ENCODE results near the gene BRD3.

The BRD3 gene

GRCh38 chr9:134064711-134065110 is 3.1 kb downstream of the BRD3 start:
- Histone ChIP-seq H3K56ac (ENCODE audit: low read length) (no peak overlapping the region), H2BK120ac (ENCODE audit: low read depth, low read length) (no peak overlapping the region), H3K9ac (ENCODE audit: low read length) (no peak overlapping the region), H3K79me2 (ENCODE audit: control insufficient read depth, insufficient read depth, low read length) (peaks cover 72% of the 10 kb centered on the region), H3K4me1 (ENCODE audit: control insufficient read depth, low read depth, low read length) (peaks cover 5% of the 10 kb centered on the region), H3K27me3 (ENCODE audit: insufficient read depth, low read length, poor library complexity) (no peaks in the 10 kb centered on the region), H2AK5ac (ENCODE audit: low read length) (no peak overlapping the region), H3K27ac (ENCODE audit: low read depth, low read length) (no peak overlapping the region), H3K36me3 (ENCODE audit: control insufficient read depth, insufficient read depth, low read length) (no peaks in the 10 kb centered on the region), H3K18ac (ENCODE audit: low read length) (no peak overlapping the region), H2BK5ac (ENCODE audit: low read length) (no peak overlapping the region), H3K79me1 (ENCODE audit: low read length) (peaks cover 24% of the 10 kb centered on the region), H4K5ac (ENCODE audit: low read length) (no peak overlapping the region), H3K4me3 (ENCODE audit: low read length) (no peak overlapping the region), H3K4me2 (ENCODE audit: low read length) (no peak overlapping the region), H2BK15ac (replicated peaks; ENCODE audit: low read depth) (no peak overlapping the region), H3K4ac (ENCODE audit: low read depth, low read length) (no peak overlapping the region), H4K8ac (ENCODE audit: low read depth, low read length) (no peak overlapping the region), H3K23ac (ENCODE audit: low read length) (no peak overlapping the region)
- WGBS (ENCODE audit: extremely low coverage, insufficient coverage, low lambda C conversion rate): no CpG with 5 or more reads among the region's 7 CpGs
- DNase-seq: no peak

- no peak overlapping the region for H3K9ac ChIP-seq (ENCODE audit: low read length)
Measured at GRCh38 chr9:134063571-134064450, 4.0 kb downstream of the BRD3 start.

GRCh38 chr9:134063088-134063570 is 4.7 kb downstream of the BRD3 start:
- no peak overlapping the region for H3K9ac ChIP-seq (ENCODE audit: low read length)
- H2BK5ac ChIP-seq (ENCODE audit: low read length): no peak overlapping the region
- no peak overlapping the region for H2BK15ac ChIP-seq (replicated peaks; ENCODE audit: low read depth)
- H3K27me3 ChIP-seq (ENCODE audit: insufficient read depth, low read length, poor library complexity): no peaks in the 10 kb centered on the region
- peaks cover 85% of the 10 kb centered on the region for H3K79me2 ChIP-seq (ENCODE audit: control insufficient read depth, insufficient read depth, low read length)
- no peak overlapping the region for H3K56ac ChIP-seq (ENCODE audit: low read length)
- no peak overlapping the region for H3K23ac ChIP-seq (ENCODE audit: low read length)
- no peak overlapping the region for H3K27ac ChIP-seq (ENCODE audit: low read depth, low read length)
- no peak overlapping the region for H3K18ac ChIP-seq (ENCODE audit: low read length)
- H3K4me1 ChIP-seq (ENCODE audit: control insufficient read depth, low read depth, low read length): peaks cover 5% of the 10 kb centered on the region
- no peak overlapping the region for H4K8ac ChIP-seq (ENCODE audit: low read depth, low read length)
- H3K4me3 ChIP-seq (ENCODE audit: low read length): no peak overlapping the region
- no peaks in the 10 kb centered on the region for H3K36me3 ChIP-seq (ENCODE audit: control insufficient read depth, insufficient read depth, low read length)
- WGBS (ENCODE audit: extremely low coverage, insufficient coverage, low lambda C conversion rate): no CpG with 5 or more reads among the region's 15 CpGs
- H2BK120ac ChIP-seq (ENCODE audit: low read depth, low read length): no peak overlapping the region
- H3K4ac ChIP-seq (ENCODE audit: low read depth, low read length): no peak overlapping the region
- no peak overlapping the region for H3K4me2 ChIP-seq (ENCODE audit: low read length)
- peaks cover 28% of the 10 kb centered on the region for H3K79me1 ChIP-seq (ENCODE audit: low read length)
- no peak for DNase-seq
- H4K5ac ChIP-seq (ENCODE audit: low read length): no peak overlapping the region
- H2AK5ac ChIP-seq (ENCODE audit: low read length): no peak overlapping the region

More at GRCh38 chr9:134063571-134064450, 4.0 kb downstream of the BRD3 start:
- Histone ChIP-seq H2BK5ac (ENCODE audit: low read length) (no peak overlapping the region), H4K8ac (ENCODE audit: low read depth, low read length) (no peak overlapping the region), H3K4me2 (ENCODE audit: low read length) (no peak overlapping the region), H2AK5ac (ENCODE audit: low read length) (no peak overlapping the region), H3K4me3 (ENCODE audit: low read length) (no peak overlapping the region), H3K27me3 (ENCODE audit: insufficient read depth, low read length, poor library complexity) (no peaks in the 10 kb centered on the region), H3K23ac (ENCODE audit: low read length) (no peak overlapping the region), H3K4me1 (ENCODE audit: control insufficient read depth, low read depth, low read length) (peaks cover 5% of the 10 kb centered on the region), H4K5ac (ENCODE audit: low read length) (no peak overlapping the region), H3K79me1 (ENCODE audit: low read length) (peaks cover 24% of the 10 kb centered on the region), H3K18ac (ENCODE audit: low read length) (no peak overlapping the region), H3K56ac (ENCODE audit: low read length) (no peak overlapping the region), H3K4ac (ENCODE audit: low read depth, low read length) (no peak overlapping the region), H3K79me2 (ENCODE audit: control insufficient read depth, insufficient read depth, low read length) (peaks cover 79% of the 10 kb centered on the region), H3K36me3 (ENCODE audit: control insufficient read depth, insufficient read depth, low read length) (no peaks in the 10 kb centered on the region), H2BK15ac (replicated peaks; ENCODE audit: low read depth) (no peak overlapping the region), H2BK120ac (ENCODE audit: low read depth, low read length) (no peak overlapping the region), H3K27ac (ENCODE audit: low read depth, low read length) (no peak overlapping the region)
- no CpG with 5 or more reads among the region's 29 CpGs for WGBS (ENCODE audit: extremely low coverage, insufficient coverage, low lambda C conversion rate)
- no peak for DNase-seq

- no peak overlapping the region for H3K27ac ChIP-seq (ENCODE audit: low read depth, low read length)
Measured at GRCh38 chr9:134062461-134063087, 5.3 kb downstream of the BRD3 start.

GRCh38 chr9:134061688-134062371 is 6.0 kb downstream of the BRD3 start:
- DNase-seq: no peak
- Histone ChIP-seq H3K9ac (ENCODE audit: low read length) (no peak overlapping the region), H3K4ac (ENCODE audit: low read depth, low read length) (no peak overlapping the region), H3K4me1 (ENCODE audit: control insufficient read depth, low read depth, low read length) (peaks cover 5% of the 10 kb centered on the region), H3K79me2 (ENCODE audit: control insufficient read depth, insufficient read depth, low read length) (peaks cover 92% of the 10 kb centered on the region), H4K5ac (ENCODE audit: low read length) (no peak overlapping the region), H3K27ac (ENCODE audit: low read depth, low read length) (no peak overlapping the region), H3K79me1 (ENCODE audit: low read length) (peaks cover 33% of the 10 kb centered on the region), H3K4me3 (ENCODE audit: low read length) (no peak overlapping the region), H3K4me2 (ENCODE audit: low read length) (no peak overlapping the region), H3K27me3 (ENCODE audit: insufficient read depth, low read length, poor library complexity) (no peaks in the 10 kb centered on the region), H2AK5ac (ENCODE audit: low read length) (no peak overlapping the region), H2BK15ac (replicated peaks; ENCODE audit: low read depth) (no peak overlapping the region), H4K8ac (ENCODE audit: low read depth, low read length) (no peak overlapping the region), H3K23ac (ENCODE audit: low read length) (no peak overlapping the region), H2BK5ac (ENCODE audit: low read length) (no peak overlapping the region), H3K36me3 (ENCODE audit: control insufficient read depth, insufficient read depth, low read length) (no peaks in the 10 kb centered on the region), H2BK120ac (ENCODE audit: low read depth, low read length) (no peak overlapping the region), H3K56ac (ENCODE audit: low read length) (no peak overlapping the region), H3K18ac (ENCODE audit: low read length) (no peak overlapping the region)
- no CpG with 5 or more reads among the region's 22 CpGs for WGBS (ENCODE audit: extremely low coverage, insufficient coverage, low lambda C conversion rate)

More at GRCh38 chr9:134062461-134063087, 5.3 kb downstream of the BRD3 start:
- no peak overlapping the region for H3K23ac ChIP-seq (ENCODE audit: low read length)
- H3K4ac ChIP-seq (ENCODE audit: low read depth, low read length): no peak overlapping the region
- no peak overlapping the region for H4K5ac ChIP-seq (ENCODE audit: low read length)
- H3K4me3 ChIP-seq (ENCODE audit: low read length): no peak overlapping the region
- H3K36me3 ChIP-seq (ENCODE audit: control insufficient read depth, insufficient read depth, low read length): no peaks in the 10 kb centered on the region
- H3K4me1 ChIP-seq (ENCODE audit: control insufficient read depth, low read depth, low read length): peaks cover 5% of the 10 kb centered on the region
- WGBS (ENCODE audit: extremely low coverage, insufficient coverage, low lambda C conversion rate): no CpG with 5 or more reads among the region's 22 CpGs
- peaks cover 89% of the 10 kb centered on the region for H3K79me2 ChIP-seq (ENCODE audit: control insufficient read depth, insufficient read depth, low read length)
- no peaks in the 10 kb centered on the region for H3K27me3 ChIP-seq (ENCODE audit: insufficient read depth, low read length, poor library complexity)
- H2BK15ac ChIP-seq (replicated peaks; ENCODE audit: low read depth): no peak overlapping the region
- H3K18ac ChIP-seq (ENCODE audit: low read length): no peak overlapping the region
- no peak overlapping the region for H3K9ac ChIP-seq (ENCODE audit: low read length)
- H3K4me2 ChIP-seq (ENCODE audit: low read length): no peak overlapping the region
- peaks cover 31% of the 10 kb centered on the region for H3K79me1 ChIP-seq (ENCODE audit: low read length)
- H3K56ac ChIP-seq (ENCODE audit: low read length): no peak overlapping the region
- no peak overlapping the region for H2BK5ac ChIP-seq (ENCODE audit: low read length)
- H2BK120ac ChIP-seq (ENCODE audit: low read depth, low read length): no peak overlapping the region
- no peak overlapping the region for H4K8ac ChIP-seq (ENCODE audit: low read depth, low read length)
- no peak for DNase-seq
- no peak overlapping the region for H2AK5ac ChIP-seq (ENCODE audit: low read length)
